HFFc6 (cell line): Measurements from ENCODE around the gene ELL2. TPM values are rescaled to one million over a fixed set of nuclear protein-coding genes. Genes with fewer than 3 reads are reported as not detected.

ENCODE experiments used
- DNase-seq: peaks from one replicate; pipeline ENCODE4 v3.0.0-alpha.2; 2018
- H3K27ac Mint-ChIP-seq: 2 replicates; pipeline ENCODE4 v1.8.0; 2020; ENCODE audit warnings: mild to moderate bottlenecking, mixed read lengths
- H3K27me3 Mint-ChIP-seq: 2 replicates; pipeline ENCODE4 v1.8.0; 2021; ENCODE audit warnings: mild to moderate bottlenecking, moderate library complexity, mixed read lengths; ENCODE audit not compliant: insufficient read depth
- H3K36me3 Mint-ChIP-seq: 2 replicates; pipeline ENCODE4 v1.8.0; 2021; ENCODE audit warnings: low read depth, mixed read lengths
- H3K4me1 Mint-ChIP-seq: 2 replicates; pipeline ENCODE4 v1.8.0; 2020; ENCODE audit warnings: low read depth, mixed read lengths
- H3K4me3 Mint-ChIP-seq: 2 replicates; pipeline ENCODE4 v1.8.0; 2020; ENCODE audit warnings: mild to moderate bottlenecking, moderate library complexity, mixed read lengths
- H3K9me3 Mint-ChIP-seq: 2 replicates; pipeline ENCODE4 v1.8.0; 2020; ENCODE audit warnings: mild to moderate bottlenecking, mixed read lengths
- CTCF ChIP-seq: fragments of 200-600 bp; sonication (generic); IDR thresholded peaks from 2 replicates; pipeline ENCODE4 v1.5.0; 2021; ENCODE audit warnings: antibody characterized with exemption, mild to moderate bottlenecking
- total RNA-seq, 6 experiments: library from RNA; stranded (reverse); fragmentation: NEBNext Ultra II Directional; extraction: Animal tissue kit (Norgen Biotek cat#: 25700); gene quantifications; 2 replicates in 1 of 6; 3 replicates in 5 of 6; pipeline ENCODE4 v1.2.3, GENCODE V29; 2021

Gene ELL2
- total RNA-seq, 6 experiments from 2014 or later, result 346 to 505 (median 380) TPM

- Mint-ChIP-seq H3K36me3 (peaks cover 72% of the 10 kb centered on the region), H3K9me3 (peaks cover 20% of the 10 kb centered on the region; the same call in 1 of the 2 replicates), H3K27ac (peak overlapping the region; percentile 69), H3K4me1 (peaks cover 71% of the 10 kb centered on the region), H3K4me3 (peak overlapping the region; percentile 41; the same call in 1 of the 2 replicates), H3K27me3 (peaks cover 52% of the 10 kb centered on the region)
- no peak for DNase-seq
- TF ChIP-seq CTCF, result no peak
These were observed 65.9 kb downstream of the ELL2 start for GRCh38 chr5:95895771-95896170.

DNA sequence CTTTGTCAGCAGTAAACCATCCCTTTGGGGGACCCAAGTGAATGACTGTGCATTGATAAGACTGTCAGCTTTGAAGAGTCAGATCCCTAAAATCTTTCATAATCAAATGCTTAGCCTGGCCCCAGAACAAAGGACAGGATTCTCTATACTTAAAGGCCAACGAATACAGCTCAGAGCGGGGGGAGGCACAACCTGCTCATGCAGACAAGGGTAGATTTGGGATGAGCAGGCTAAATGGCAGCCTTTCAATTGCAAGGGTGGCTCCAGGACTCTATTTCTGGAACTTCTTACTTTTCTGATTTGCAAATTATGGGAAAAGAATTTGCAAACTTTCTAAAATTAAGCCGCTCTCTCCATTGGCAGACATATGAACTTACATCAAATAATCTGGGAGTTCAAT, 66.4 kb downstream of the ELL2 start:
- Mint-ChIP-seq H3K36me3 (peaks cover 72% of the 10 kb centered on the region), H3K27ac (peak overlapping the region; percentile 69), H3K9me3 (peaks cover 20% of the 10 kb centered on the region; the same call in 1 of the 2 replicates), H3K4me1 (peaks cover 71% of the 10 kb centered on the region), H3K4me3 (peak overlapping the region; percentile 49; the same call in 1 of the 2 replicates), H3K27me3 (peaks cover 53% of the 10 kb centered on the region)
- no peak for DNase-seq
- no peak for TF ChIP-seq CTCF

GRCh38 chr5:95892784-95893354, 68.8 kb downstream of the ELL2 start:
- H3K4me3 Mint-ChIP-seq, result peak overlapping the region; percentile 20; the same call in 1 of the 2 replicates
- peak; percentile 41 for DNase-seq
- peaks cover 71% of the 10 kb centered on the region for H3K36me3 Mint-ChIP-seq
- TF ChIP-seq CTCF, result peak; percentile 73
- H3K27ac Mint-ChIP-seq, result peak overlapping the region; percentile 63
- H3K9me3 Mint-ChIP-seq, result peaks cover 8% of the 10 kb centered on the region; the same call in 1 of the 2 replicates
- H3K27me3 Mint-ChIP-seq, result peaks cover 49% of the 10 kb centered on the region
- H3K4me1 Mint-ChIP-seq, result peaks cover 71% of the 10 kb centered on the region

- no peak for DNase-seq
- H3K9me3 Mint-ChIP-seq, result peaks cover 10% of the 10 kb centered on the region; the same call in 1 of the 2 replicates
- H3K36me3 Mint-ChIP-seq, result peaks cover 65% of the 10 kb centered on the region
- H3K4me1 Mint-ChIP-seq, result peaks cover 69% of the 10 kb centered on the region
- H3K27me3 Mint-ChIP-seq, result peaks cover 55% of the 10 kb centered on the region
- peak overlapping the region; percentile 75 for H3K27ac Mint-ChIP-seq
- peak overlapping the region; percentile 22; the same call in 1 of the 2 replicates for H3K4me3 Mint-ChIP-seq
- TF ChIP-seq CTCF, result no peak
These were observed 70.2 kb downstream of the ELL2 start for GRCh38 chr5:95891499-95891898.

- Mint-ChIP-seq H3K4me3 (peak overlapping the region; percentile 36; the same call in 1 of the 2 replicates), H3K9me3 (peaks cover 10% of the 10 kb centered on the region), H3K4me1 (peaks cover 75% of the 10 kb centered on the region), H3K27me3 (peaks cover 58% of the 10 kb centered on the region), H3K27ac (peak overlapping the region; percentile 55), H3K36me3 (peaks cover 65% of the 10 kb centered on the region)
- no peak for TF ChIP-seq CTCF
- DNase-seq, result peak; percentile 3
These were observed 72.6 kb downstream of the ELL2 start for GRCh38 chr5:95889076-95889475.
